Epidermal melanocyte (primary cell): Measurements from ENCODE around the gene DMRTC2.

Experiments used
- DNase-seq: peaks from one replicate; pipeline ENCODE4 v3.0.0; 2011; ENCODE audit warnings: low spot score; ENCODE audit not compliant: insufficient read length

Gene DMRTC2

DNA sequence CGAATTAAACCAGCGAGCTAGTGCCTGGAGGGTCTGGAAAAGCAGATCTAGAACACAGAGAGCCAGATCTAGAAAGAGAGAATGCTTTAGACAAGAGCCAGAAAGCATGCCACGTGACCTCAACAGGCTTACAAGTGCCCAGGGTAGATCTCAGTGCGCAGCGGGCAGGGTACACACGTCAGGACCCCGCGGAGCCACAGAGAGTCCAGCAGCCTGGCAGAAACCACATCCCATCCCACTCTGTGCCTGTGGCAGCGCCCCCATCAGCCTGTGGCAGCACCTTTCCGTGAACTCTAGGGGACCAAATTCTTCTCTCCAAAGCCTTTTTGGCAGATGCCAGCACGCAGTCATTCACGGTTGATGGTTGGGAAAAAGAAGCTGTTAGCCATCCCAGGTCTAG is 44.1 kb downstream of the DMRTC2 start:
- DNase-seq: no peak

DNA sequence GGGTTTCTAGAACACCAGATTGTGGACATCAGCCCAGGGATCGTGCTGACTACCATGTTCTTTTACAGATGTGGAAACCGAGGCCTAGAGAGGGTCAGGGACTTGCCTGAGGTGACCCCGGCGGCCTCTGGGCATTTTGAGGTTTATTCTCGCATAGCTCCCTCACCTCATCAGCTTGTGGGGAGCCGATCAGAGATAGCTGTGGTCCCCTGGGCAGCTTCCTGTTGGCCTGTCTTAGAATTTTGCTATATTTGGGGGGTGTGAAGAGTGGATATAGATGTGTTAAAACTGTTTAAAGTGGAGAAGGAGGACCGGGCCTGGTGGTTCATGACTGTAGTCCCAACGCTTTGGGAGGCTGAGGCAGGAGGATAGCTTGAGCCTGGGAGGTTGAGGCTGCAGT is 45.1 kb downstream of the DMRTC2 start:
- no peak for DNase-seq

DNA sequence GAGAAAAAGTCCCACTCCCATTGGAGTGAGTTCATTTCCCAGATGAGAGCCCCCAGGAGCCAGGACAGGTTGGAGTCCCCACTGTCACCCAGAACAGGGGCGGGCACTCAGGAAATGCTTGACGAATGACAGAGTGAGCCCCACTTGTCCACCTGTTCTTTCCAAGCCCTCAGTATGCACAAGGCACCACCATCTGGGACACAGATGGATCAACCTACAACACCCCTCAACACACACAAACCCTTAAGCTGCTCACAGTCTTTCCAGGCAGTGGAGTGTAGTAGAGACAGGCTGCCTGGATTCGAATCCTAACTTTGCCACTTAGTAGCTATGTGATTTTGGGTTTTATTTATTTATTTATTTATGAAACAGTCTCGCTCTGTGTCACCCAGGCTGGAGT is 46.1 kb downstream of the DMRTC2 start:
- no peak for DNase-seq

DNA sequence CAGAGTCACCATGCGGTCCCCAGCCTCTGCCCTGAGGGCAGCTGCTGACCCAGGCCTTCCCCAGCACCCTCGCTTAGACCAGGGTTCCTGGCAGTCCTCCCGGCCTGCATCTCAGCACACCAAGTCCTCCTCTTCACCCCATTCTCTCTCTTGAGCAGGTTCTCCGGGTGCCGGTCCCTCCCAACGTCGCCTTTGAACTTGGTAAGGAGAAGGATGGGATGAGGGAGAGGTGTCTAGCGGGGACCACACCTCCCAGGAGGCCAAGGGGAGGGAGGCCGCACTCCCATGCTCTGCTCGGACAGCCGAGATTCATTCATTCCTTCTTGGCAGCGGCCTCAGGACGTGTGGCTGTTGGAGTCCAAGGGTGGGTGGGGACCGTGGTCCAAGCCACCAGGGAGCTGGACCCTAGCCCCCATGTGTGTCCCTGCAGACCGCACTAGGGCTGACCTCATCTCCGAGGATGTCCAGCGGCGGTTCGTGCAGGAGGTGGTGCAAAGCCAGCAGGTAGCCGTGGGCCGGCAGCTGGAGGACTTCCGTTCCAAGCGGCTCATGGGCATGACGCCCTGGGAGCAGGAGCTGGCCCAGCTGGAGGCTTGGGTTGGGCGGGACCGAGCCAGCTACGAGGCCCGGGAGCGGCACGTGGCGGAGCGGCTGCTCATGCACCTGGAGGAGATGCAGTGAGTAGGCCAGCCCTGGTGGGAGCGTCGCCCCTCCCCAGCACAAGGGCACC is 47.5 kb downstream of the DMRTC2 start:
- no peak for DNase-seq

DNA sequence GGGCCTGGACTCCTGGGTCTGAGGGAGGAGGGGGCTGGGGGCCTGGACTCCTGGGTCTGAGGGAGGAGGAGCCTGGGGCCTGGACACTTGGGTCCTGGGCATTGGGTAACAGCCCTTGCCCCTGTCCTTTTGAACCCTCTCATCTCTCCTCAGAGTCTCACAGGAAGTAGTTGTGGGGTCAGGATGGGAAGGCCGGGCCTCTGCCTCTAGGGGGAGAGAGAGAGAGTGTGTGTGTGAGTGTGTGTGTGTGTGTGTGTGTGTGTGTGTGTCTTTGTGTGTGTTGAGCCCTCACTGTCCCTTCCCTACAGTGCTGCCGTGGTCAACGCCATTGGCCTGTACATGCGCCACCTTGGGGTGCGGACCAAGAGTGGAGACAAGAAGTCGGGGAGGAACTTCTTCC is 49.1 kb downstream of the DMRTC2 start:
- no peak for DNase-seq

DNA sequence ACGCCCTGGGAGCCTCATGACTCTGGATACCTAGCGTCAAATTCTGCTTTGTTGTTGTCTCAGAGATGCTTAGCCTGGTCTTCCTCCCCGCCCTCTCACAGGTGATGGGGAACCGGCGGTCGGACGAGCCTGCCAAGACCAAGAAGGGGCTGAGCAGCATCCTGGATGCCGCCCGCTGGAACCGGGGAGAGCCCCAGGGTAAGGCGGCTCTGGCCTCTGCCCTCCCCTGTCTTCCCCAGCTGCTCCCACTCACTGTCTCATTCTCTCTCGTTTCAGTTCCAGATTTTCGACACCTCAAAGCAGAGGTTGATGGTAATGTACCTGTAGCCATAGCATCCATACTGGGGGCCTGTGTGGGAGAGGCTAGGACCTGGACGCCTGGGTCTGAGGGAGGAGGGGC is 49.5 kb downstream of the DMRTC2 start:
- DNase-seq: no peak

DNA sequence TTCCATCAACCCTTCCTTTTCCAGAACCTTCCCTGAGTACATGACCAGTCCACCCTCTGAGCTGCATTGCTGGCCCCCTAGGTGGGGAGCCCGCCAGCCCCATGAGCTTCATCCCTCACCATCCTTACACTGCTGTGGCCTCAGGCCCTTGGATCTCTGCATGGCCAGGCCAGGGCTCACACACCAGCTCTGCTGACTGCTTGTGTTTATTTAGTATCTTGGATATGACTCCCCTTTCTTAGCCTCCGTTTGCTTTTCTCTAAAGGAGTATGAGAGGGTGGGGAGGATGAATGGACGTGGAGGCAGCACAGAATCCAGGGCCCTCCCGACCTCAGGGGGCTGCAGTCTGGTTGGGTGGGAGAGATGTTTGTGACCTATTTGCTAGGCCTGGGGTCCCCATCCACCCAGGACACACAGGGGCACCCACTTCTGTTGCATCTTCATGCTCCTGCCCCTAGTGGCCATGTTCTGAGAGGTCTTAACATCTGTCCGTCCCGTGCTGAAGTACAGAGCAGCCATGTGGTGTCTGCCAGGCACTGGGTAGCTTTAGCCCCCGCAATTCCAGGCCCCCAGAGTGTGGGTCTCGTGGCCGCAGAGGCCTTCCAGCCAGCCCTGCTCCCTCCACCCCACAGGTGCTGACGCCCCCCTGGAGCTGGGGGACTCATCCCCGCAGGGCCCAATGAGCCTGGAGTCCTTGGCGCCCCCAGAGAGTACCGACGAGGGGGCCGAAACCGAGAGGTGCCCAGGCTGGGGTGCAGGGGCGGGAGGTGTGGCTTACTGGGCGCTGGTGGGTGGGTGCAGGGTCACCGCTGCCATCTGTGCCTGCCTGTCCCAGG is 51.1 kb downstream of the DMRTC2 start:
- no peak for DNase-seq

DNA sequence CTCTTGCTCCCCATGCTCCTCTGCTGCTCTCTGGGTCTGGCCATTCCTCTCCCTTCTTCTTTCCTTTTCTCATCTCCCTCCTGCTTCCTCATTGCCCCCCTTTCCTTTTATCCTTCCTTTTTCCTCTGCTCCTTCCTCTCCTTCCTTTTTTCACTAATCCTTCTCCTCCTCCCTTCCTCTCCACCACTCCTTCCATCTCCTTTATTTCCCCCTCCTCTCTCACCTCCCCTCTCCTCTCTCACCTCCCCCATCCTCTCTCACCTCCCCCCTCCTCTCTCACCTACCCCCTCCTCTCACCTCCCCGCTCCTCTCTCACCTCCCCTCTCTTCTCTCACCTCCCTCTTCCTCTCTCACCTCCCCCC is 51.7 kb downstream of the DMRTC2 start:
- DNase-seq: no peak

DNA sequence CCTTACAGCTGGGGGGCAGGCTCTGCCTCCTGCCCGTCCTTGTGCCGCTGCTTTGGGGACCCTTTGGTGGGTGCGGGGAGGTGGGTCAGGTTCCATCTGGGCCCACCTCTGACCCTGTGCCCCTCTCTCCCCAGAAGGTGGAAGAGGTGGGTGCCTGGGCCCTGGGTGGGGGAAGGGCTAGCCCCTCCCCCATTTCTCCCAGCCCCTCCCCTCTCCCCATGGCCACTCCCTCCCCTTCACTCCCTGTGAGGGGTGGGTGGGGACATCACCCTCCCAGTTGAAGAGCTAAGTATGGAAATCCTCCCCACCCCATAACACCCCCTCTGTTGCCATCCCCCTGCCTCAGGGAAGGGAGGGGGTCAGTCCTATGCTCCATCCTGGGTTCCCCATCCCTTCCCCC is 52.3 kb downstream of the DMRTC2 start:
- DNase-seq: no peak

DNA sequence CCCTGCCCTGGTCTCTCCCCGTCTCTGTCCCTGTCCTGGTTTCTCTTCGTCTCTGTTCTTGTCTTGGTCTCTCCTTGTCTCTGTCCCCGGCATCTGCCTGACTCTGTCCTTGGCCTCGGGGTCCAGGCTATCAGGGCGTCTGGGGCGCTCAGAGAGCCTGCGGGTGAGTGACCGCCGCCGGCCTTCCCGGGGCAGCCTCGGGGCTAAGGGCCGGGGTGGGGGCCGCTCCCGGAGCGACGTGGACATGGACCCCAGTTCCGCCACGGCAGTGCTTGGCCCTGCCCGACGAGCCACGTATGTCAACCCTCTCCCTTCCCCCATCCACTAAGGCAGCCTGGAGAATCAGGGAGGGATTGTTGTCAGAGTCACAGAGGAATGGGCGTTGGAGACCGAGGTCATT is 53.0 kb downstream of the DMRTC2 start:
- no peak for DNase-seq

DNA sequence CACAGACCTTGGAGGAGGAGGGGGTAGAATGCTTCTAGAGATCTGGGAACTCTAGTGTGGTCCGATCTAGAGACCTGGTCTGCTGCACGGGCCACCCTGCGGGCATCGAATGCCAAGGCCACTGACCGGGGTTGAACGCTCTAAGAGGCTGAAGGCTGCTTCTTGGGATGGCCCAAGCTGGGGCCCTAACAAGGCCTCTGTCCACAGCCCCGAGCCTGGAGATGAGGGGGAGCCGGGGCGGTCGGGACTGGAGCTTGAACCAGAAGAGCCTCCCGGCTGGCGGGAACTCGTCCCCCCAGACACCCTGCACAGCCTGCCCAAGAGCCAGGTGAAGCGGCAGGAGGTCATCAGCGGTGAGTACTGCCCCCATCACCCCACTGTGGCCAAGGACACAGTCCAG is 53.4 kb downstream of the DMRTC2 start:
- DNase-seq: no peak
